SU-DHL-6 (cell line): ENCODE results near the gene GPR162.

Experiments
- H2AFZ ChIP-seq: fragments of 200-600 bp; sonication (generic); 2 replicates; pipeline ENCODE4 v1.6.1; 2014; ENCODE audit warnings: low read depth, mild to moderate bottlenecking, moderate library complexity, mixed read lengths, antibody characterized with exemption, low read length; ENCODE audit not compliant: severe bottlenecking
- H3F3A ChIP-seq: fragments of 200-600 bp; shearing (Covaris generic); 2 replicates; pipeline ENCODE4 v1.6.0; 2016; ENCODE audit warnings: antibody characterized with exemption, mild to moderate bottlenecking; ENCODE audit not compliant: insufficient read depth
- H3K27ac ChIP-seq: fragments of 200-600 bp; sonication (generic); 2 replicates; pipeline ENCODE4 v1.5.1; 2016; ENCODE audit warnings: low read depth, mild to moderate bottlenecking, low read length, moderate library complexity, mixed read lengths
- H3K27me3 ChIP-seq: fragments of 200-600 bp; sonication (generic), shearing (Covaris generic); 2 replicates; pipeline ENCODE4 v1.6.0; 2014; ENCODE audit warnings: mild to moderate bottlenecking, low read length
- H3K36me3 ChIP-seq: fragments of 200-600 bp; sonication (generic); 2 replicates; pipeline ENCODE4 v1.6.1; 2014; ENCODE audit warnings: mild to moderate bottlenecking, low read length, mixed read lengths
- H3K4me2 ChIP-seq: fragments of 300-600, 200-600 bp; shearing (Covaris generic), sonication (generic); 2 replicates; pipeline ENCODE4 v1.6.0; 2014; ENCODE audit warnings: low read length, low read depth, mild to moderate bottlenecking; ENCODE audit not compliant: poor library complexity, severe bottlenecking
- H3K4me3 ChIP-seq: fragments of 200-600 bp; sonication (generic); 2 replicates; pipeline ENCODE4 v1.5.1; 2014; ENCODE audit warnings: antibody characterized with exemption, low read length, mild to moderate bottlenecking, mixed read lengths; ENCODE audit not compliant: insufficient read depth, poor library complexity, severe bottlenecking
- H3K79me2 ChIP-seq: fragments of 200-600 bp; sonication (generic); 2 replicates; pipeline ENCODE4 v1.6.1; 2014; ENCODE audit warnings: mild to moderate bottlenecking, low read length, moderate library complexity; ENCODE audit not compliant: insufficient read depth
- H3K9ac ChIP-seq: fragments of 200-600 bp; sonication (generic); 2 replicates; pipeline ENCODE4 v1.7.0; 2014; ENCODE audit warnings: mild to moderate bottlenecking, low read length
- H3K9me2 ChIP-seq: fragments of 200-600 bp; sonication (generic); replicated peaks from 2 replicates; pipeline ENCODE4 v1.6.1; 2014; ENCODE audit warnings: low read length; ENCODE audit not compliant: insufficient read depth
- H3K9me3 ChIP-seq: fragments of 200-600 bp; sonication (generic); 2 replicates; pipeline ENCODE4 v1.6.1; 2014; ENCODE audit warnings: low read length, mixed read lengths; ENCODE audit not compliant: insufficient read depth
- H4K20me1 ChIP-seq: fragments of 200-600 bp; sonication (generic); 2 replicates; pipeline ENCODE4 v1.6.1; 2014; ENCODE audit warnings: low read depth, mild to moderate bottlenecking, antibody characterized with exemption, low read length, moderate library complexity, mixed read lengths
- CTCF ChIP-seq: fragments of 200-600 bp; sonication (generic); IDR thresholded peaks from one replicate; pipeline ENCODE4 v1.5.1; 2017; ENCODE audit warnings: antibody characterized with exemption, mild to moderate bottlenecking, low read length, moderate library complexity; ENCODE audit not compliant: insufficient read depth, poor library complexity, severe bottlenecking
- EZH2phosphoT487 ChIP-seq: fragments of 200-600 bp; sonication (generic), shearing (Covaris generic); conservative IDR thresholded peaks from 2 replicates; pipeline ENCODE4 v1.6.1; 2018; ENCODE audit warnings: mild to moderate bottlenecking, antibody characterized with exemption, low read length, moderate library complexity, mixed read lengths

GPR162 gene

GRCh38 chr12:6777386-6777785 lies 44.2 kb upstream of the GPR162 start:
- Histone ChIP-seq H2AFZ (no peak overlapping the region), H3K4me3 (no peak overlapping the region), H4K20me1 (no peaks in the 10 kb centered on the region), H3K9me3 (no peaks in the 10 kb centered on the region), H3K9me2 (no peaks in the 10 kb centered on the region), H3K36me3 (no peaks in the 10 kb centered on the region), H3F3A (no peaks in the 10 kb centered on the region), H3K4me2 (no peak overlapping the region), H3K79me2 (no peaks in the 10 kb centered on the region), H3K27ac (no peak overlapping the region), H3K27me3 (no peaks in the 10 kb centered on the region), H3K9ac (no peak overlapping the region)
- TF ChIP-seq CTCF (no peak), EZH2phosphoT487 (no peak)

DNA sequence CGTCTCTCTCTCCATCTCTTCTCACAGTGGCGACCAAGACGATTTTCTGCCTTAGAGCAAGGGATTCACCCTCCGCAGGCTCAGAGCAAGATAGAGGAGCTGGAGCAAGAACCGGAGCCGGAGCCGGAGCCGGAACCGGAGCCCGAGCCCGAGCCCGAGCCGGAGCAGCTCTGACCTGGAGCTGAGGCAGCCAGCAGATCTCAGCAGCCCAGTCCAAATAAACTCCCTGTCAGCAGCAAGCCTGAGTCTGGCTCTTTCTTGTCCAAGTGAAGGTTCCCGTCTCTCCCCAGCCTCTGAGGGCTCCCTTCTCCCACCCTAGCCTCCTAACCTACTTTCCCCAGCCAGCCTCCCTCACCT lies 43.4 kb upstream of the GPR162 start:
- TF ChIP-seq EZH2phosphoT487 (no peak), CTCF (no peak)
- peak overlapping the region; percentile 84 for H2AFZ ChIP-seq
- no peaks in the 10 kb centered on the region for H3K9me3 ChIP-seq
- H3K9ac ChIP-seq: peak overlapping the region; percentile 47
- no peaks in the 10 kb centered on the region for H3K36me3 ChIP-seq
- no peak overlapping the region for H3K4me3 ChIP-seq
- no peaks in the 10 kb centered on the region for H3K27me3 ChIP-seq
- no peaks in the 10 kb centered on the region for H3K9me2 ChIP-seq
- H3K79me2 ChIP-seq: no peaks in the 10 kb centered on the region
- H3K27ac ChIP-seq: no peak overlapping the region
- H3F3A ChIP-seq: no peaks in the 10 kb centered on the region
- H3K4me2 ChIP-seq: peak overlapping the region; percentile 76
- no peaks in the 10 kb centered on the region for H4K20me1 ChIP-seq

DNA sequence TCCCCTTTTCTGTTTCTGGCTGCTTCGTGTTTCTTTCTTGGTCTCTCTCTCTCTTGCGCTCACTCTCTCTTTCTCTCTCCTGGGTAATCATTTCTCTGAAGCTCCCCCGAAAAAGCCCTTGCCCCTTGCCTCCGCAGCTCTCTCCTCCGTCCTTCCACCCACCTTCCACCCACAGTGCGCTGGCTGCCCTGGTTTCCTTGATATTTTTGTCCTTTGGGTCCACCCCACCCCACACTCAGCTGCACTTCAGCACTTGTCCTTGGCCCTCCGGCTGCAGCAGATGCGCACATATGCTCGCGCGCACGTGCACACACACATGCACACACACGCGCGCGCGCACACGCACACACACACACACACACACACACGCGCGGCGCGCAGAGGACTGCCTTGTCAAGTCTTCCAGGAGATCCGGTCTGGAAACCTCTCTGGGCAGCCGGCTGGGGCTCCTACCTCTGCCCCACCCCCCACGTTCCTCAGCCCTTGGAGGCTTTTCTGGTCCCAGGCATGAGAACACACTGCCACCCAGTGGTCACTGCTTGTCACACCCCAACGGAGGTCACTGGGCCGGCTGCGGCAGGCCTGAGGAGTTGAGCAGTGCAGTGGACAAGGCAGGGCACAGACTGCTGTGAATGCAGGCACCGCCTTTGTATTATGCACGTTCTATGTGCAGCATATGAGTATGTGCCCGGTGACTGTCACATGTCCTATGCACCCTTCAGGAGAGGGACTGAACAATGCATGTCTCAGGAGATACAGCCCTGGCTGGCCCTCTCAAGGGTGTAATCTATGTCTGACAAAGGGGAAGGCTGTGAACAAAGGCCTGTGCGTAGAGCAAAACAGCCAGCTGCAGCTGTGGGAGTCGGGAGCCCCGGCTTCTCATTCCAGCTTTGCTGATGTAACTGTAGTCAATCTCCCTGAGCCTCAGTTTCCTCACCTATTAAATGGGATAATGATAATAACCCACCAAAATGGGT lies 42.8 kb upstream of the GPR162 start:
- H4K20me1 ChIP-seq: no peaks in the 10 kb centered on the region
- no peaks in the 10 kb centered on the region for H3K9me3 ChIP-seq
- no peaks in the 10 kb centered on the region for H3K79me2 ChIP-seq
- TF ChIP-seq EZH2phosphoT487: no peak
- peak; percentile 92 for TF ChIP-seq CTCF
- no peaks in the 10 kb centered on the region for H3K36me3 ChIP-seq
- peak overlapping the region; percentile 76 for H3K4me2 ChIP-seq
- no peaks in the 10 kb centered on the region for H3K9me2 ChIP-seq
- H3K4me3 ChIP-seq: peak overlapping the region; percentile 48
- no peak overlapping the region for H3K27ac ChIP-seq
- peak overlapping the region; percentile 84 for H2AFZ ChIP-seq
- peak overlapping the region; percentile 47 for H3K9ac ChIP-seq
- H3K27me3 ChIP-seq: no peaks in the 10 kb centered on the region
- H3F3A ChIP-seq: no peaks in the 10 kb centered on the region
